ENCODE measurements around the gene ZNF526.
A peak's percentile ranks its signal among the peaks of the same experiment; 100 is the strongest.

GRCh38 chr19:42184401-42184861 is 35.7 kb upstream of the ZNF526 start:
- peak; percentile 78 to 86 (median 79) for TF ChIP-seq CTCF (IDR thresholded peaks at IDR 0.05)
- TF ChIP-seq POLR2A (IDR thresholded peaks at IDR 0.05), result no peak
- TF ChIP-seq POLR2AphosphoS5 (IDR thresholded peaks at IDR 0.05), result no peak
